Epithelial cell of proximal tubule (primary cell): ENCODE data around the gene CHSY1. TPM values are rescaled to one million over a fixed set of nuclear protein-coding genes. Genes with fewer than 3 reads are reported as not detected.

Experiments used
- DNase-seq: peaks from one replicate; pipeline ENCODE4 v3.0.0-alpha.2; 2011; ENCODE audit warnings: low read depth
- H3K4me3 ChIP-seq: 2 replicates; pipeline ENCODE4 v1.5.1; 2011; ENCODE audit warnings: low read depth, mild to moderate bottlenecking, low read length
- CTCF ChIP-seq: conservative IDR thresholded peaks from 2 replicates; pipeline ENCODE4 v1.5.1; 2012; ENCODE audit warnings: low read depth, mild to moderate bottlenecking, low read length
- total RNA-seq: library from RNA; depleted of rRNA; stranded (reverse); fragments of >200 nt; gene quantifications from 2 replicates; pipeline ENCODE4 v1.2.3, GENCODE V29; 2015

Gene CHSY1
- total RNA-seq, 1 donor from 2014 or later, result 14.4 TPM

GRCh38 chr15:101135532-101136166 lies 116.2 kb downstream of the CHSY1 start:
- no peak for DNase-seq
- no peak for TF ChIP-seq CTCF
- H3K4me3 ChIP-seq, result no peak overlapping the region

- DNase-seq, result no peak
- no peak for TF ChIP-seq CTCF
- H3K4me3 ChIP-seq, result no peak overlapping the region
Observed at GRCh38 chr15:101134780-101135179, 117.1 kb downstream of the CHSY1 start.

DNA sequence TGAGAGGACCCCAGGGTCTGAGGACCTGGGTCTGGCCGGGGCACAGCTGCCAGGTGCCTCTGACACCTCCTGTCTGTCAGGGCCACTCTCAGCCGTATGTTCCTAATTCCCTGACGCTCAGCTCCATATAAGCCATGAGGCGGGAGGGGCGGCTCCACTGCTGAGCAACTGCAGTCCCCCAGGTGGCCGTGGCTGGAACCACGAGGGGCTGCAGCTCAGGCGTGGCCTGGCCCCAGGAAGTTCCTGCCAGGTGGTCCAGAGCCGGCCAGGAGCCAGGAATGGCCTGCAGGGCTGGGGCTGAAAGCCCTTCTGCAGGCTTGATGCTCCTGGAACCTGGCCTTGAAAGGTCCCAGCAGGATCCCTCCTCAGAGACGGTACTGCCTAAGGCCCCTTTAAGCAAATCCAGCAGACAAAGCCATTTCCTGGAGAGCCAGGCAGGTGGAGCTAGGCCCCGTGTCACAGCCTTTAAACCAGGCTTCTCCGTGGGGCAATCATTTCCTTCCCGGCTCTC lies 118.0 kb downstream of the CHSY1 start:
- no peak for TF ChIP-seq CTCF
- H3K4me3 ChIP-seq, result no peak overlapping the region
- no peak for DNase-seq

- no peak overlapping the region for H3K4me3 ChIP-seq
- TF ChIP-seq CTCF, result no peak
- DNase-seq, result no peak
Observed at GRCh38 chr15:101133181-101133460, 118.7 kb downstream of the CHSY1 start.

DNA sequence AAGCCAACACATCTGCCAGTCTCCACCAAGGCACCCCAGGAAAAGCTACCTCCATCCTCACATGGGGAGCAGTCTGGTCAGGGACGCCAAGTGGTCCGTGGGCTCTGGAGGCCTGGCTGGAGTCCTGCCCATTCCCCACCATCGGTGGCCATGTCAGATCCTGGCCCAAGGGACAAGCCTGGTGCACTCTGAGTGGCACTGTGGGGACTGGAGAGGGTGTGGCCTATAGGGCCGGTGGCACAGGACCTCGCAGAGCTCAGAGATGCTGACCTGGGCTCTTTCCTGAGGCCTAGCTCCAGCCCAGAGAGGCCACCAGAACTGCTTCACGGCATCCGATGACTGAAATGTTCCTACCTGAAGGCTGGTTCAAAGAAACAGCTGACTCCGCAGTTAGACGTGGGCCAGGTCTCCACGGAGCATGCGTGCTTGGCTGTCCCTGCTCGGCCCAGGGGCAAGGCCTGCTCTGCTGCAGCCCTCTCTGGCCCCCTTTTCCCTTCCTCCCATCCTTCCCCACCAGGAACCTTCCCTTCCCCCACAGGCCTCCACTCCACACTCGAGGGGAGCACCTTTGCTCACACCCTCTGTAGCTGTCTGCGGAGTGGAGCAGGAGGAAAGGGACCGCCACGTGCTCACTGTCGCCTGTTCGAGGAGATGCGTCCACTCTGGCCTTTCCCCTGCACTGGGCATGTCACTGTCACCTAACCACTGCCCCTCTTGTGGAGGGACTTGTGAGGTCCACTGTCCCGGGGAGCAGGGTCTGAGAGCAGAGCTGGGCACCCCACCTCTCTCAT lies 119.3 kb downstream of the CHSY1 start:
- no peak overlapping the region for H3K4me3 ChIP-seq
- TF ChIP-seq CTCF, result no peak
- DNase-seq, result no peak

DNA sequence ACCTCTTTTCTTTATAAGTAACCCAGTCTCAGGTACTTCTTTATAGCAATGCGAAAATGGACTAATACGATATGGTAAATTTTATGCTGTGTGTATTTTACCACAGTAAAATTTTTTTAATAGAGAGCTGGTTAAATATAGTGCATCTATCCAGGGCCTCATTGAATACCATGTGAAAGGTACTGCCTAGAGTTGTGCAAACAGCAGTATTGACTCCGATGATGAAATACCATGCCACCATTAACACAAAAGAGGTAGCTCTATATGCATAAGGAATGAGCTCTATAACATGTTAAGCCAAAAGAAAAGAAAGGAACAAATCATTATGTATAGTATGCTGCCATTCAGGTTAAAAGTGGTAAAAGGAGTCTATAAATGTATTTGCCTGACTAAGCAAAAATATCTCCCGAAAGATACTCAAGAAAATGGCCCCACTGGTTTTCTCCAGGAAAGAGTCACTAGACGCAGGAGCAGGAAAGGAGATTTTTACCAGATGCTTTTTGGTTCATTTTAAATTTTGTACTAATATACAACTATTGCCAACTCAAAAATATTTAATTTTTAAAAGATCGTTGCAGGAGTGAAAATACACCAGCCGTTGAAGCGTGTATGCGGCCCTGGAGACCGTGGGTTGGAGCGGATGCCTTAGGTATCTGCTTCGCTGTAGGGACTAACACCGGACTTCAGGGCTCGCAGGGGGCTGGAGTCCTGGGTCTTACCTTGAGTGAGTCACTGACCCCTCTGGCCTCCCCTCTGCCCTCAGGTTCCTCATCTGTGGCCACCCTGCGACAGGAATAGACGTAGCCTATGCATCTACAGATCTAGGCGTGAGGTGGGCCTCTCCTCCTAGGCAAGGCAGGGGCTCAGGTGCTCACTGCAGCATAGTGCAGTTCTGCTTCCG lies 120.1 kb downstream of the CHSY1 start:
- no peak for TF ChIP-seq CTCF
- DNase-seq, result no peak
- no peak overlapping the region for H3K4me3 ChIP-seq
